ENCODE results near the gene DNASE2. TPM values are rescaled to one million over a fixed set of nuclear protein-coding genes. Genes with fewer than 3 reads are reported as not detected.

DNASE2 gene
- total and polyA plus RNA-seq, 2 of the 8 experiments (the other 6 are each of a cell fraction or from before 2014, with no cell fraction given): 33.2 to 48.2 TPM

- Histone ChIP-seq H2BK15ac (ENCODE audit: low read length) (no peak overlapping the region), H4K20me1 (replicated peaks in 1 of 2; ENCODE audit: control insufficient read depth in 1 of 2, insufficient read depth in 2 of 2, low read length in 2 of 2) (peaks cover 0 to 1% of the 10 kb centered on the region in 2 experiments), H4K8ac (ENCODE audit: extremely low read depth, insufficient read depth, low read length) (no peak overlapping the region), H3K9ac (replicated peaks in 1 of 4; ENCODE audit: extremely low read depth in 1 of 4, low read depth in 3 of 4, low read length in 3 of 4) (no peak overlapping the region), H4K5ac (ENCODE audit: insufficient read length, low read depth, low read length) (no peak overlapping the region), H3K4me3 (ENCODE audit: extremely low read depth in 1 of 4, insufficient read depth in 2 of 4, low read depth in 3 of 4, low read length in 4 of 4) (no peak overlapping the region), H3K36me3 (ENCODE audit: control insufficient read depth in 2 of 4, insufficient read depth in 4 of 4, low read length in 3 of 4) (peaks cover 0 to 11% (median 5%) of the 10 kb centered on the region in 4 experiments; a peak in 2 of 8 replicates), H3K23ac (ENCODE audit: insufficient read length) (no peak overlapping the region), H3K4me1 (replicated peaks in 1 of 4; ENCODE audit: control insufficient read depth in 3 of 4, insufficient read depth in 4 of 4, low read length in 3 of 4) (no peaks in the 10 kb centered on the region), H3K9me3 (ENCODE audit: insufficient read depth in 2 of 2, low read depth in 1 of 2, low read length in 1 of 2) (no peaks in the 10 kb centered on the region), H2AFZ (ENCODE audit: low read length) (no peak overlapping the region), H3K79me2 (ENCODE audit: control insufficient read depth in 1 of 2, insufficient read depth in 2 of 2, low read length in 2 of 2) (no peaks in the 10 kb centered on the region), H2BK120ac (replicated peaks; ENCODE audit: low read depth, low read length) (no peak overlapping the region), H3K14ac (ENCODE audit: insufficient read length) (no peak overlapping the region), H3K18ac (ENCODE audit: extremely low read depth, low read length) (no peak overlapping the region), H2BK20ac (ENCODE audit: low read length) (no peak overlapping the region), H3K27me3 (replicated peaks in 1 of 4; ENCODE audit: control insufficient read depth in 3 of 4, extremely low read depth in 1 of 4, insufficient read depth in 3 of 4, low read length in 3 of 4) (no peaks in the 10 kb centered on the region), H3K4ac (replicated peaks; ENCODE audit: insufficient read length, low read depth, low read length) (no peak overlapping the region), H3K23me2 (ENCODE audit: low read depth, low read length) (no peaks in the 10 kb centered on the region), H2AK5ac (ENCODE audit: low read depth, low read length) (no peak overlapping the region), H3K56ac (replicated peaks; ENCODE audit: insufficient read length, low read depth, low read length) (no peak overlapping the region), H3K4me2 (ENCODE audit: insufficient read depth in 1 of 2, low read depth in 2 of 2, low read length in 2 of 2) (no peak overlapping the region), H3K27ac (ENCODE audit: low read depth, low read length) (no peak overlapping the region), H2BK12ac (ENCODE audit: low read depth, low read length) (no peak overlapping the region), H2BK5ac (ENCODE audit: low read depth, low read length) (no peak overlapping the region), H3K79me1 (ENCODE audit: low read depth, low read length) (no peaks in the 10 kb centered on the region), H4K91ac (replicated peaks; ENCODE audit: insufficient read length, low read length) (no peak overlapping the region)
- DNase-seq (ENCODE audit: low read depth in 1 of 2, low spot score in 2 of 2) (no peak), FAIRE-seq (no peak)
- 94% methylated on average over 35 of the region's 35 CpGs; no CpG with 5 or more reads in 1 of the 2 experiments for WGBS, 2 experiments (ENCODE audit: extremely low coverage in 1 of 2, insufficient coverage in 1 of 2, insufficient read length in 1 of 2, insufficient replicate concordance in 2 of 2, low coverage in 1 of 2, low lambda C conversion rate in 2 of 2, missing lambda C conversion rate in 1 of 2)
- CTCF ChIA-PET (ENCODE audit: partially characterized antibody): interaction anchor here (1.3 to 7.9 kb wide), 3 partner anchors 10 to 20 kb away, joined by 3 to 48 read pairs (median 3); no protein-coding TSS in a partner anchor
- POLR2A ChIA-PET (ENCODE audit: partially characterized antibody): interaction anchor here (0.9 to 1.3 kb wide), 5 partner anchors 9 to 28 kb away, joined by 3 to 5 read pairs (median 5); no protein-coding TSS in a partner anchor
- no peak for TF ChIP-seq TCF12 (IDR thresholded peaks at IDR 0.05; ENCODE audit: low read depth, low read length)
Observed at GRCh38 chr19:12858041-12858928, 23.0 kb downstream of the DNASE2 start.

All from H1 (cell line).